Liver (tissue), 9 donors: ENCODE measurements around the gene PRKCH. TPM values are rescaled to one million over a fixed set of nuclear protein-coding genes. Genes with fewer than 3 reads are reported as not detected.

Experiments
- DNase-seq: peaks from one replicate; pipeline ENCODE4 v3.0.0-alpha.2; 2017; ENCODE audit warnings: low spot score
- H3K27ac ChIP-seq, 2 donors: one replicate each; pipeline ENCODE4 v1.7.0; 2013; ENCODE audit warnings: inconsistent platforms in 2 of 2, low read length in 2 of 2, control low read depth in 1 of 2, low read depth in 1 of 2, mild to moderate bottlenecking in 1 of 2
- H3K27me3 ChIP-seq, 4 donors: one replicate each; pipeline versions ENCODE4 v1.6.1 to v1.7.0; 2013; ENCODE audit warnings: low read length in 3 of 4, inconsistent platforms in 1 of 4, mild to moderate bottlenecking in 1 of 4, moderate library complexity in 1 of 4; ENCODE audit not compliant: control insufficient read depth in 4 of 4, insufficient read depth in 4 of 4
- H3K36me3 ChIP-seq, 4 donors: one replicate each; pipeline versions ENCODE4 v1.6.1 to v1.7.0; 2013; ENCODE audit warnings: low read length in 3 of 4, mild to moderate bottlenecking in 3 of 4, low read depth in 1 of 4, moderate library complexity in 1 of 4; ENCODE audit not compliant: control insufficient read depth in 4 of 4, insufficient read depth in 3 of 4
- H3K4me1 ChIP-seq, 4 donors: one replicate each; pipeline versions ENCODE4 v1.6.1 to v1.7.0; 2013; ENCODE audit warnings: low read length in 3 of 4, mild to moderate bottlenecking in 3 of 4, moderate library complexity in 1 of 4; ENCODE audit not compliant: control insufficient read depth in 4 of 4, insufficient read depth in 4 of 4
- H3K4me3 ChIP-seq, 3 donors: one replicate each; pipeline versions ENCODE4 v1.6.1 to v1.7.0; 2013; ENCODE audit warnings: low read length in 3 of 3, control low read depth in 1 of 3, low read depth in 1 of 3, mild to moderate bottlenecking in 1 of 3
- H3K9ac ChIP-seq, 2 donors: one replicate each; pipeline ENCODE4 v1.7.0; 2013; ENCODE audit warnings: low read length in 2 of 2, mild to moderate bottlenecking in 2 of 2, moderate library complexity in 2 of 2, control low read depth in 1 of 2, low read depth in 1 of 2
- H3K9me3 ChIP-seq, 4 donors: one replicate each; pipeline versions ENCODE4 v1.6.1 to v1.7.0; 2013; ENCODE audit warnings: low read length in 3 of 4; ENCODE audit not compliant: control insufficient read depth in 4 of 4
- ATF3 ChIP-seq: IDR thresholded peaks from 2 replicates; pipeline ENCODE4 v1.6.1; 2016; ENCODE audit warnings: antibody characterized with exemption
- CTCF ChIP-seq: fragments of 150-350 bp; IDR thresholded peaks from 2 replicates; pipeline ENCODE4 v1.5.1; 2017; ENCODE audit warnings: improper control_type of control experiment, low read depth, low read length; ENCODE audit not compliant: missing input control
- EGR1 ChIP-seq, 2 donors: IDR thresholded peaks; 2 replicates each; pipeline ENCODE4 v1.6.1; 2016 to 2018; ENCODE audit warnings: antibody characterized with exemption in 2 of 2, low read depth in 2 of 2
- FOXA1 ChIP-seq: IDR thresholded peaks from 2 replicates; pipeline ENCODE4 v1.6.1; 2016; ENCODE audit warnings: antibody characterized with exemption
- FOXA2 ChIP-seq: IDR thresholded peaks from 2 replicates; pipeline ENCODE4 v1.6.1; 2016; ENCODE audit warnings: antibody characterized with exemption
- GABPA ChIP-seq, 2 donors: IDR thresholded peaks in 1 of 2; conservative IDR thresholded peaks in 1 of 2; 2 replicates each; pipeline ENCODE4 v1.6.1; 2016; ENCODE audit warnings: antibody characterized with exemption in 2 of 2, mild to moderate bottlenecking in 1 of 2, moderate library complexity in 1 of 2
- HNF4G ChIP-seq: IDR thresholded peaks from 2 replicates; pipeline ENCODE4 v1.6.1; 2016; ENCODE audit warnings: antibody characterized with exemption
- MAX ChIP-seq: IDR thresholded peaks from 2 replicates; pipeline ENCODE4 v1.6.1; 2016; ENCODE audit warnings: antibody characterized with exemption
- RAD21 ChIP-seq, 2 donors: IDR thresholded peaks; 2 replicates each; pipeline ENCODE4 v1.6.1; 2016; ENCODE audit warnings: antibody characterized with exemption in 2 of 2, mild to moderate bottlenecking in 2 of 2
- REST ChIP-seq: IDR thresholded peaks from 2 replicates; pipeline ENCODE4 v1.6.1; 2016; ENCODE audit warnings: antibody characterized with exemption, mild to moderate bottlenecking
- SP1 ChIP-seq: IDR thresholded peaks from 2 replicates; pipeline ENCODE4 v1.6.1; 2018; ENCODE audit warnings: antibody characterized with exemption, mild to moderate bottlenecking
- YY1 ChIP-seq: IDR thresholded peaks from 2 replicates; pipeline ENCODE4 v1.6.1; 2016; ENCODE audit warnings: antibody characterized with exemption, mild to moderate bottlenecking
- WGBS: extraction: QIAGEN DNeasy Blood & Tissue Kit; methylation state at CpG from one replicate; pipeline ENCODE4 v1.1.7; 2013; 5-methylcytosine and 5-hydroxymethylcytosine counted together
- polyA plus RNA-seq, 2 donors: library from polyadenylated mRNA; stranded (reverse) in 1 of 2; unstranded in 1 of 2; fragments of 200-250 nt in 1 of 2; fragments of >200 nt in 1 of 2; fragmentation: Nextera tagmentation in 1 of 2; extraction: Ambion mirVana in 1 of 2; gene quantifications; one replicate each; pipeline versions ENCODE4 v1.2.1 to v1.2.3, GENCODE V29; 2013 to 2015
- total RNA-seq, 2 donors: library from RNA; depleted of rRNA; stranded (reverse); fragments of >200 nt; gene quantifications; one replicate each; pipeline ENCODE4 v1.2.3, GENCODE V29; 2014
- donor health status: healthy.
- donor health status: healthy.
- donor health status: healthy.
- donor health status: healthy.
- donor health status: healthy.

The PRKCH gene
- total and polyA plus RNA-seq, 4 donors, result 3.9 to 13.7 (median 7.0) TPM

- 70% methylated on average over 6 of the region's 6 CpGs for WGBS
- Histone ChIP-seq H3K9ac (no peak overlapping the region), H3K4me3 (no peak overlapping the region), H3K27me3 (no peaks in the 10 kb centered on the region), H3K27ac (peak overlapping the region; percentile 76 to 82), H3K9me3 (no peaks in the 10 kb centered on the region), H3K4me1 (peaks cover 4 to 16% (median 9%) of the 10 kb centered on the region in 4 donors), H3K36me3 (no peaks in the 10 kb centered on the region)
- DNase-seq, result no peak
- TF ChIP-seq ATF3 (no peak), RAD21 (IDR thresholded peaks at IDR 0.05) (peak in 1 of 2 donors; percentile 13), YY1 (no peak)
These were observed 157.6 kb downstream of the PRKCH start for GRCh38 chr14:61478971-61479473.

GRCh38 chr14:61479746-61480502 is 158.5 kb downstream of the PRKCH start:
- no peaks in the 10 kb centered on the region for H3K27me3 ChIP-seq
- H3K9ac ChIP-seq, result peak overlapping the region in 1 of 2 donors; percentile 3
- H3K27ac ChIP-seq, result peak overlapping the region; percentile 49 to 82
- WGBS, result 89% methylated on average over 3 of the region's 3 CpGs
- DNase-seq, result no peak
- TF ChIP-seq EGR1 (IDR thresholded peaks at IDR 0.05; ENCODE audit: low read depth in 2 of 2) (no peak), REST (no peak), FOXA2 (no peak), GABPA (IDR thresholded peaks at IDR 0.05 in 1 of 2, conservative IDR thresholded peaks at IDR 0.05 in 1 of 2) (no peak), CTCF (no peak), SP1 (no peak), YY1 (no peak), ATF3 (no peak), HNF4G (no peak), FOXA1 (no peak), MAX (no peak)
- no peaks in the 10 kb centered on the region for H3K9me3 ChIP-seq
- no peak overlapping the region for H3K4me3 ChIP-seq
- H3K4me1 ChIP-seq, result peaks cover 4 to 16% (median 9%) of the 10 kb centered on the region in 4 donors
- no peaks in the 10 kb centered on the region for H3K36me3 ChIP-seq
